GM19099 (cell line): Measurements from ENCODE around the gene PYGO2.

ENCODE experiments used
- POLR2A ChIP-seq: IDR thresholded peaks from 3 replicates; pipeline ENCODE4 v1.6.1; 2011; ENCODE audit warnings: low read depth; ENCODE audit not compliant: insufficient read length; ENCODE audit errors: extremely low read depth

The PYGO2 gene

GRCh38 chr1:154973344-154974101 is 11.9 kb upstream of the PYGO2 start:
- peak; percentile 58 for TF ChIP-seq POLR2A

- no peak for TF ChIP-seq POLR2A
Observed at GRCh38 chr1:154972517-154973343, 11.1 kb upstream of the PYGO2 start.

- TF ChIP-seq POLR2A = no peak
Observed at GRCh38 chr1:154972213-154972516, 10.6 kb upstream of the PYGO2 start.

- TF ChIP-seq POLR2A = no peak
Observed at GRCh38 chr1:154971341-154971998, 9.9 kb upstream of the PYGO2 start.

- TF ChIP-seq POLR2A = peak; percentile 45
Observed at GRCh38 chr1:154970631-154971340, 9.2 kb upstream of the PYGO2 start, which contains the start of gene SHC1. TSS of gene SHC1 (minus strand) at chr1:154970747. CDS start at chr1:154970526, 221 bp downstream.

- no peak for TF ChIP-seq POLR2A
Observed at GRCh38 chr1:154969860-154970452, 8.4 kb upstream of the PYGO2 start.

- no peak for TF ChIP-seq POLR2A
Observed at GRCh38 chr1:154969246-154969645, 7.7 kb upstream of the PYGO2 start.

- TF ChIP-seq POLR2A = no peak
Observed at GRCh38 chr1:154968731-154969130, 7.1 kb upstream of the PYGO2 start.

- TF ChIP-seq POLR2A = no peak
Observed at GRCh38 chr1:154967331-154967950, 5.9 kb upstream of the PYGO2 start.

GRCh38 chr1:154966111-154966510 is 4.5 kb upstream of the PYGO2 start:
- no peak for TF ChIP-seq POLR2A

GRCh38 chr1:154964359-154964758 is 2.8 kb upstream of the PYGO2 start:
- no peak for TF ChIP-seq POLR2A

GRCh38 chr1:154963643-154964042 is 2.1 kb upstream of the PYGO2 start:
- no peak for TF ChIP-seq POLR2A

- TF ChIP-seq POLR2A = no peak
Observed at GRCh38 chr1:154962795-154963330, 1.3 kb upstream of the PYGO2 start.
